ENCODE data around the gene SH2B3.

The SH2B3 gene

GRCh38 chr12:111427417-111428074 lies 21.8 kb downstream of the SH2B3 start:
- no peak for DNase-seq (ENCODE audit: low spot score)

GRCh38 chr12:111428081-111428727 lies 22.5 kb downstream of the SH2B3 start:
- no peak for DNase-seq (ENCODE audit: low spot score)

- DNase-seq (ENCODE audit: low spot score) = no peak
Measured at GRCh38 chr12:111428728-111429175, 23.0 kb downstream of the SH2B3 start.

GRCh38 chr12:111429828-111430432 lies 24.2 kb downstream of the SH2B3 start:
- DNase-seq (ENCODE audit: low spot score) = no peak

GRCh38 chr12:111430433-111431353 lies 25.0 kb downstream of the SH2B3 start:
- no peak for DNase-seq (ENCODE audit: low spot score)

GRCh38 chr12:111431772-111432171 lies 26.0 kb downstream of the SH2B3 start:
- DNase-seq (ENCODE audit: low spot score) = no peak

GRCh38 chr12:111434049-111434448 lies 28.3 kb downstream of the SH2B3 start:
- DNase-seq (ENCODE audit: low spot score) = no peak

GRCh38 chr12:111434680-111435338 lies 29.1 kb downstream of the SH2B3 start:
- DNase-seq (ENCODE audit: low spot score) = no peak

GRCh38 chr12:111435661-111436201 lies 30.0 kb downstream of the SH2B3 start:
- DNase-seq (ENCODE audit: low spot score) = no peak

- no peak for DNase-seq (ENCODE audit: low spot score)
Measured at GRCh38 chr12:111436266-111436665, 30.5 kb downstream of the SH2B3 start.

- no peak for DNase-seq (ENCODE audit: low spot score)
Measured at GRCh38 chr12:111436811-111437210, 31.1 kb downstream of the SH2B3 start.

GRCh38 chr12:111437816-111438454 lies 32.2 kb downstream of the SH2B3 start:
- DNase-seq (ENCODE audit: low spot score) = no peak

GRCh38 chr12:111438481-111438880 lies 32.8 kb downstream of the SH2B3 start:
- DNase-seq (ENCODE audit: low spot score) = no peak

GRCh38 chr12:111439657-111440151 lies 34.0 kb downstream of the SH2B3 start:
- DNase-seq (ENCODE audit: low spot score) = no peak

- no peak for DNase-seq (ENCODE audit: low spot score)
Measured at GRCh38 chr12:111440152-111440551, 34.4 kb downstream of the SH2B3 start.

- no peak for DNase-seq (ENCODE audit: low spot score)
Measured at GRCh38 chr12:111440631-111441030, 34.9 kb downstream of the SH2B3 start.

GRCh38 chr12:111441107-111441928 lies 35.6 kb downstream of the SH2B3 start:
- no peak for DNase-seq (ENCODE audit: low spot score)

GRCh38 chr12:111442301-111443045 lies 36.8 kb downstream of the SH2B3 start:
- no peak for DNase-seq (ENCODE audit: low spot score)

GRCh38 chr12:111443086-111443485 lies 37.4 kb downstream of the SH2B3 start:
- no peak for DNase-seq (ENCODE audit: low spot score)
